ENCODE measurements around the gene SMARCA4. TPM values are rescaled to one million over a fixed set of nuclear protein-coding genes. Genes with fewer than 3 reads are reported as not detected.

The SMARCA4 gene
- total RNA-seq, 6 donors from 2014 or later, result 82.8 to 245 (median 108) TPM

DNA sequence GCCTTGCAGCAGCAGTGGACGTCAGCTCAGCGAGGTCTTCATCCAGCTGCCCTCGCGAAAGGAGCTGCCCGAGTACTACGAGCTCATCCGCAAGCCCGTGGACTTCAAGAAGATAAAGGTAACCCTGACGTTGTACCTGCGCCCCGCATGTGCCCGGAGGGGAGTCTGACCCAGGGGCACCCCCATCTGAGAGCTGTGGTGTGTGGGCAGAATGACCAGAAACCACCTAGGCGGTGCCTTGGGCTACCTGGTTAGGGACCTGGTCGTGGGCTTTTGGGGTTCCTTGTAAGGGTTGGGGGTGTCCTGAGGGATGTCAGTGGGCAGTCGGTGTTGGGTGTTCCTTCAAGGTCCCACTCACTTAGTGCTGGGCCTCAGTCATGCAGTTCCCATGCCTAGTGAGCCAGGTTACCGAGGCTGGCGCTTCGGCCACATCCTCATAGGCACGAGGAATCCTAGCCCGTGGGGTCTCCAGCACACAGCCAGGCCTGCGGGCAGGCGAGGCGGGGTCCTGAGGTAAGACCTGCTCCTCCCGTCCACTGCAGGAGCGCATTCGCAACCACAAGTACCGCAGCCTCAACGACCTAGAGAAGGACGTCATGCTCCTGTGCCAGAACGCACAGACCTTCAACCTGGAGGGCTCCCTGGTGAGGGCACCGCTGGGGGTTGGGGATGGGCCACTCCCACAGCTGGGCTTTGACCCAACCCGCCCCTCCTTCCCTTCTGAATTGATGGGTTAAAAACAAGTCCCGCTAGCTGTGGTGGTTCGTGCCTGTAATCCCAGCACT lies 97.6 kb downstream of the SMARCA4 start:
- H3K27ac ChIP-seq, result no peak overlapping the region

DNA sequence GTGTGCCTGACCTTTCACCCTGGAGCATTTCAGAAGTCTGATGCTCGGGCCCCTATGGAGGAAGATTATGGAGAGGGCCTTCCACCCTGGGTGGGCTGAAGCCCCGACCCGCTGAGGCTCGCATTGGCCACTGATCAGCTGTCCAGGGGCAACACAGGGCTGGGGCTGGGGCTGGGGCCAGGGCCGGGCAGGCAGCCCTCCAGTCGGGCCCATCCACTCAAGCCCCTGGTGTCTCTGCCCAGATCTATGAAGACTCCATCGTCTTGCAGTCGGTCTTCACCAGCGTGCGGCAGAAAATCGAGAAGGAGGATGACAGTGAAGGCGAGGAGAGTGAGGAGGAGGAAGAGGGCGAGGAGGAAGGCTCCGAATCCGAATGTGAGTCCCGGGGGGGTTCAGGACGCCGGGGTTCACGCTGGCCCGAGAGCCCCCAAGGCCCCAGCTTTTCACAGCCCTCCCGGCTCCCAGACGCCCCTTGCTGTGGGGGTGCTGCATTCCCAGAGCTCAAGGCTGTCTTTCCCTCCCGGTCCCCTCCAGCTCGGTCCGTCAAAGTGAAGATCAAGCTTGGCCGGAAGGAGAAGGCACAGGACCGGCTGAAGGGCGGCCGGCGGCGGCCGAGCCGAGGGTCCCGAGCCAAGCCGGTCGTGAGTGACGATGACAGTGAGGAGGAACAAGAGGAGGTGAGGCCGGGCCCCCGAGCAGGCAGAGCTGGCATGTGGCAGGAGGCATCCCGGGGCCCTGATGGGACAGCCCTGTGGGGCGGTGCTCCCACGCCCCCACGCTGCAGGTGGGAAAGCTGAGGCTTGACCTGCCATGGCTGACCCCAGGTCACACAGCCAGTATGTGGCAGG lies 98.9 kb downstream of the SMARCA4 start:
- Histone ChIP-seq H3K36me3 (peaks cover 0 to 62% (median 28%) of the 10 kb centered on the region in 4 donors), H3K9me3 (no peaks in the 10 kb centered on the region), H3K27me3 (no peaks in the 10 kb centered on the region), H3K27ac (no peak overlapping the region), H3K4me1 (no peaks in the 10 kb centered on the region), H3K4me3 (no peak overlapping the region)
- ATAC-seq (ENCODE audit: low FRiP score in 2 of 2), result no peak
- DNase-seq, result peak in 1 of 2 donors; percentile 74
- 94 to 97% methylated on average over 39 of the region's 43 CpGs for WGBS, 2 donors
- TF ChIP-seq EP300 (IDR thresholded peaks at IDR 0.05), result no peak
- TF ChIP-seq, protein P1, sequence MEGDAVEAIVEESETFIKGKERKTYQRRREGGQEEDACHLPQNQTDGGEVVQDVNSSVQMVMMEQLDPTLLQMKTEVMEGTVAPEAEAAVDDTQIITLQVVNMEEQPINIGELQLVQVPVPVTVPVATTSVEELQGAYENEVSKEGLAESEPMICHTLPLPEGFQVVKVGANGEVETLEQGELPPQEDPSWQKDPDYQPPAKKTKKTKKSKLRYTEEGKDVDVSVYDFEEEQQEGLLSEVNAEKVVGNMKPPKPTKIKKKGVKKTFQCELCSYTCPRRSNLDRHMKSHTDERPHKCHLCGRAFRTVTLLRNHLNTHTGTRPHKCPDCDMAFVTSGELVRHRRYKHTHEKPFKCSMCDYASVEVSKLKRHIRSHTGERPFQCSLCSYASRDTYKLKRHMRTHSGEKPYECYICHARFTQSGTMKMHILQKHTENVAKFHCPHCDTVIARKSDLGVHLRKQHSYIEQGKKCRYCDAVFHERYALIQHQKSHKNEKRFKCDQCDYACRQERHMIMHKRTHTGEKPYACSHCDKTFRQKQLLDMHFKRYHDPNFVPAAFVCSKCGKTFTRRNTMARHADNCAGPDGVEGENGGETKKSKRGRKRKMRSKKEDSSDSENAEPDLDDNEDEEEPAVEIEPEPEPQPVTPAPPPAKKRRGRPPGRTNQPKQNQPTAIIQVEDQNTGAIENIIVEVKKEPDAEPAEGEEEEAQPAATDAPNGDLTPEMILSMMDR (IDR thresholded peaks at IDR 0.05), result no peak
- TF ChIP-seq POLR2A (IDR thresholded peaks at IDR 0.05), result no peak
- TF ChIP-seq POLR2AphosphoS5 (IDR thresholded peaks at IDR 0.05), result no peak

More for the DNA sequence above, 97.6 kb downstream of the SMARCA4 start:
- Histone ChIP-seq H3K9me3 (no peaks in the 10 kb centered on the region), H3K4me1 (no peaks in the 10 kb centered on the region), H3K36me3 (peaks cover 0 to 61% (median 28%) of the 10 kb centered on the region in 4 donors), H3K27me3 (no peaks in the 10 kb centered on the region), H3K4me3 (no peak overlapping the region)
- ATAC-seq (ENCODE audit: low FRiP score in 2 of 2), result no peak
- TF ChIP-seq, protein P1 (IDR thresholded peaks at IDR 0.05), result no peak
- TF ChIP-seq EP300 (IDR thresholded peaks at IDR 0.05), result no peak
- TF ChIP-seq POLR2AphosphoS5 (IDR thresholded peaks at IDR 0.05), result no peak
- TF ChIP-seq POLR2A (IDR thresholded peaks at IDR 0.05), result no peak
- DNase-seq, result no peak
- 94 to 96% methylated on average over 23 to 34 of the region's 34 CpGs for WGBS, 2 donors

DNA sequence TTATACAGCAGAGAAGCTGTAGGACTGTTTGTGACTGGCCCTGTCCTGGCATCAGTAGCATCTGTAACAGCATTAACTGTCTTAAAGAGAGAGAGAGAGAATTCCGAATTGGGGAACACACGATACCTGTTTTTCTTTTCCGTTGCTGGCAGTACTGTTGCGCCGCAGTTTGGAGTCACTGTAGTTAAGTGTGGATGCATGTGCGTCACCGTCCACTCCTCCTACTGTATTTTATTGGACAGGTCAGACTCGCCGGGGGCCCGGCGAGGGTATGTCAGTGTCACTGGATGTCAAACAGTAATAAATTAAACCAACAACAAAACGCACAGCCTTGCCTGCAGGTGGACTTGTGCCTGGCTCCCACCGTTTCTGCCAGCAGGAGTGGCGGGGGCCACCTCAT lies 101.1 kb downstream of the SMARCA4 start:
- no peaks in the 10 kb centered on the region for H3K27me3 ChIP-seq
- H3K27ac ChIP-seq, result no peak overlapping the region
- DNase-seq (no peak), ATAC-seq (ENCODE audit: low FRiP score in 2 of 2) (no peak)
- TF ChIP-seq EP300 (IDR thresholded peaks at IDR 0.05) (no peak), POLR2AphosphoS5 (IDR thresholded peaks at IDR 0.05) (no peak), POLR2A (IDR thresholded peaks at IDR 0.05) (no peak)
- TF ChIP-seq, protein P1 (IDR thresholded peaks at IDR 0.05), result no peak
- H3K9me3 ChIP-seq, result no peaks in the 10 kb centered on the region
- H3K36me3 ChIP-seq, result peaks cover 0 to 49% (median 24%) of the 10 kb centered on the region in 4 donors
- WGBS, 2 donors, result 91 to 93% methylated on average over 13 to 14 of the region's 14 CpGs
- no peak overlapping the region for H3K4me3 ChIP-seq
- no peaks in the 10 kb centered on the region for H3K4me1 ChIP-seq

DNA sequence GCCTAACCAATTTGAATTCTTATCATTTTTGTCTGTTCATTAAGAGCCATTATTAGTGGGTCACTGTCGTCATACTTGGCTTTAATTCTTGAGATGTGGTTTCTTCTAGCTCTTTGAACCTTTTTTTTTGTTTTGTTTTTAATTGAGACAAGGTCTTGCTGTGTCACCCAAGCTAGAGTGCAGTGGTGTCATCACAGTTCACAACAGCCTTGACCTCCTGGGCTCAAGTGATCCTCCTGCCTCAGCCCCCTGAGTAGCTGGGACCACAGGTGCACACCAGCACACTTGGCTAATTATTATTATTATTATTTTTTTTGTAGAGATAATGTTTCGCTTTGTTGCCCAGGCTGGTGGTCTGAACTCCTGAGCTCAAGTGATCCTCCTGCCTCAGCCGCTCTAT lies 102.6 kb downstream of the SMARCA4 start:
- no peak overlapping the region for H3K4me3 ChIP-seq
- H3K27ac ChIP-seq, result peak overlapping the region in 1 of 4 donors; percentile 13
- peaks cover 0 to 46% (median 22%) of the 10 kb centered on the region in 4 donors for H3K36me3 ChIP-seq
- H3K4me1 ChIP-seq, result no peaks in the 10 kb centered on the region
- WGBS, 2 donors, result 78 to 88% methylated on average over 3 of the region's 3 CpGs
- TF ChIP-seq POLR2A (IDR thresholded peaks at IDR 0.05) (no peak), EP300 (IDR thresholded peaks at IDR 0.05) (no peak), POLR2AphosphoS5 (IDR thresholded peaks at IDR 0.05) (no peak)
- TF ChIP-seq, protein P1 (IDR thresholded peaks at IDR 0.05), result no peak
- no peaks in the 10 kb centered on the region for H3K9me3 ChIP-seq
- DNase-seq (no peak), ATAC-seq (ENCODE audit: low FRiP score in 2 of 2) (no peak)
- no peaks in the 10 kb centered on the region for H3K27me3 ChIP-seq
